HG03103 (cell line): Measurements from ENCODE around the gene PADI3.

Source experiments
- ATAC-seq: cut with Tn5 transposase; IDR thresholded peaks from one replicate; pipeline ENCODE4 v1.9.1; 2021; ENCODE audit warnings: low read depth; ENCODE audit not compliant: unreplicated experiment

Gene PADI3

DNA sequence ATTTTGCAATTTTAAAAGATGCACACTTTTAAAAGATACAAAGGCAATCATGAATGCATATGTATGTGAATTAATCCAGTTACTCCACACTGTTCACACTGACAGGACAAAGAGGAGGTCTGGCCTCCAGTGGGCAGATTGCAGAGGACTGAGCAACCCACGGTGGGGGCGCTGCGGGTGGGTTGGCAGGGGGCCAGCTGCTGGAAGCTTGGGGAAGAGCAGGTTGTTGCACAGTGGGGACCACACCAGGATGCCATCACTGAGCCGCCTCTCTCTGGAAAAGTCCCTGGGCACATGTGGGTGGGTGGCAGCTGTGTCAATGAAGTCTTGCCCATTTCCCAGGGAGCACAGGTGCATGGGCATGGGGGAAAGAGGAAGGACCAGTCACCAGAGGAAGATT, 46.4 kb downstream of the PADI3 start:
- no peak for ATAC-seq

DNA sequence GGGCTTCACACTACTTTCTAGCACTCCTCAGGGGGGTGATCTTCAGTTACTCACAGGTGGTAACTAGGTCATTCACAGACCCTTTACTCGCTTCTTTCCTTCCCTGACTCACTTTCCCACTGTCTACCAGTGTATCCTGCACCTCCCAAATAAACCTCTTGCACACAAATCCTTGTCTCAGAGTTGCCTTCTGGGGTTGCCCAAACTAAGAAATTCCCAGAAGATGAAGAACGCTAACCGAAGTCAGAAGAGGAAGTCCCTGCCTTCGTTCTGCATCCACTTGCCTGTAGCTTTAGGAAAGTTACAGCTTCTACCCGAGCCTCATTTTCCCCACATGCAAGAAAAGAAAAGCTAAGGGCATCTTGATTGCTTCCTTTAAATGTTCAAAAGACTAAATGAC, 47.2 kb downstream of the PADI3 start:
- no peak for ATAC-seq

DNA sequence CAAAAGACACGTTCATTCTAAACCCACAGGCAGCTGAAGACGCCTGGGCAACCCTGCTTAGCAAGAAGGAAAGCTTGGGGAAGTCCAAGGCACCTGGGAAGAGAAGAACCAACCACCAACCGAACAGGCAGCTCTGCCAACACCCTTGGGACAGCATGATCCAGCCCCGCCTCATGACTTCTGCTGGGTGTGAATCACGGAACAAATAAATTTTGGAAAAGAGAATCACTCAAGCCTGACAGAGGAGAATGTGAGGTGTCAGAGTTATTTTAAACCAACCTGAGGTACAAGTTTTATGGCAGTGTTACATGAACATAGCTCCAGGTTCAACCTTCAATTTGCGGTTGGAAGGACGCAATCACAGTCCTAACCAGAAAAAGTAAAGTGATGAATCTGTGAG, 49.1 kb downstream of the PADI3 start:
- ATAC-seq, result no peak

DNA sequence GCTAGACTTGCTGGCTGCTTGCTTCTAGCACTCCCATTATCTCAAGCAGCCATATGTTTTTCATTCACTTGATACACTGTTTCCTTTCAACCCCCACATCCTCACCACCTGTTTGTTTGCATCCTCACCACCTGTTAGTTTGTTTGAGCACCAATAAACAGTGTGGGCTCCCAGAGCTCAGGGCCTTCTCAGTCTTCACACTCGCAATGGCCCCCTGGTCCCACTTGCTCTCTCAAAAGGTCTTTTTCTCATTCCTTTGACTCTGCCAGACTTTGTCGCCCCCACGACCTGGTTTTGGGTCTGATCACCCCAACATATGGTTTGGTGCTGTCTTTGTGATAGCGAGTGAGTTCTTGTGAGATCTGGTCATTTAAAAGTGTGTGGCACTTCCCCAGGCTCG, 52.9 kb downstream of the PADI3 start:
- ATAC-seq, result no peak

DNA sequence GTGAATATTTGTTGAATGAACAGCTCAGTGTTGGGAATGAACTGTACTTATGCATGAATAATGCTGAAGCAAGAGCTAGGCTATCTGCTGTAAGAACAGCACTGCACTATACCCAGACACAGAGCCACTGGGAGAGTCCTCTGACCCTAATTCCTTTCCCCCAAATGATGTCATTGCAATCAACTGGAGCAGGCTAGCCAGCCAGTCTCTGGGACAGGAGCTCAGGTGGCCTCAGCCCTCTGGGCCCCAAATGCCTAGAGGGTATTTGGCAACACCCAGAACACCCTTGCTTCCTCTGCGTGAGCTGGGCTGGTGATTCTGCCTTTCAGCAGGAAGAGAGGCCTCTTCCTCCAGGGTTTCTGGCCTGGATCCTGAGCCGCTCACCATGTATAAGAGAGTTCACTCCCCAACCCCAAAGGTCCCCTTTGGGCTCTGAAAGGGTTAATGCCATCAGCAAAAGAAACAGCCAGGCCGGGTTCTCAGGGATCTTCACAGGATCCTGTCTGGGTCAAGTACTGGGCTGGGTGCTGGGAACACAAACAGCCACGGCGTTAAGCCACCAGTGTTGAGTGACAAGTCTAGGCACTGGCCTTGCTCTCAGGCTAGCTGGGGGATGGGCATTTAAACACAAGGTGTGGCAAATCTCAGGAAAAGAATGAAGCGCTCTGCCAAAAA, 55.4 kb downstream of the PADI3 start:
- no peak for ATAC-seq

DNA sequence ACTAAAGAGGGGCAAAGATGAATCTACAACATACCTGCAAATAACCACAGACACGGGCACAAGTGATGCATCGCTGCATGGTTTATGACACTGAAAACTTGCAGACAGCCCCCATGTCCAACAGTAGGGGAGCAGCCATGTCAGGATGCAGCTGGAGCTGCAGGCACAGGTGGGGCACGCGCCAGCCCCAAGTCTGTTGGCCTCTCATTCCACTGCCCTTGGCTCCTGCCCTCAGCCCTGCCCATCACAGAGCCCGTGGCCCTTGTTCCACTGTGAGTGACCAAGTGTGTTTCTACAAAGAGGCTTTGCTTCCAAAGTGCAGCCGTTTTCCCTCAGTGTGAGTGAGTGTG, 55.9 kb downstream of the PADI3 start:
- no peak for ATAC-seq

DNA sequence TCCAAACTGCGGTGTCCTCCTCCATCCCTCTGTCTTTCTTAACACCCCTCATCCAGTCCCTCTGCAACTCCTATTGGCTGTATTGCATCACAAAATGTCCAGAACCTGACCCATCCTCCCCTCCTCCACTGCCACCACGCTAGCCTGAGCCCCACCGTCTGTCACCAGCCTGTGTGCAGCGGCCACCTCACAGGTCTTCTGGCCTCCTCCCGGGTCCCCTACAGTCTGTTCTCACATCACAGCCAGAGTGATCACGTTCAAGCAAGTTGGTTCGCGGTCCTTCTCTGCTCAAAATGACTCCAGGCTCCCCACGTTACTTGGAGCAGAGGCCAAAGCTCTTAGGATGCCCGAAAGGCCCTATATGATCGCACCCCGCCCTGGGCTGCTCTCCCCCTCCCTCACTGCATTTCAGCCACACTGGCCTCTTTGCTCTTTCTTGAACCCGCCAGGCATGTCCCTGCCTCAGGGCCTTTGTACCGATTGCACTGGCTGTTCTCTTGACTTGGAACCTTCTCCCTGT, 56.7 kb downstream of the PADI3 start:
- ATAC-seq, result no peak

DNA sequence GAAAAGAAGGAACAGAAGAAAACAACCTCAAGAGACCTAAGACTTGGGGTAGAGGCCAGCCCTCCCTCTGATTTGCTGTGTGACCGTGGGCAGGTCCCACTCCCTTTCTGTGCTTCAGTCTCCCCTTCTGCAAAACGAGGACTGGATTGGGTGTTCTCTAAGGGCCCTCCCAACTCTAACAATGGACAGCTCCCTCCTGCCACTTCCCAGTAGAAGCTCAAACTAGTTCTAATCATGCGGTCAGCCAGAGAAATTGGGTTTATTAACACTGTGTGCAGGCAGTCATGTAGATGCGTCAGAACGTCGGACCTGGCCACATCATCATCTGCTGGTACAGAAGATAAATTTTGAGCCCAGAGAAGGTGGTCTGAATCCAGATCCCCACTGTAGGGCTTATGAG, 57.5 kb downstream of the PADI3 start:
- ATAC-seq, result no peak

DNA sequence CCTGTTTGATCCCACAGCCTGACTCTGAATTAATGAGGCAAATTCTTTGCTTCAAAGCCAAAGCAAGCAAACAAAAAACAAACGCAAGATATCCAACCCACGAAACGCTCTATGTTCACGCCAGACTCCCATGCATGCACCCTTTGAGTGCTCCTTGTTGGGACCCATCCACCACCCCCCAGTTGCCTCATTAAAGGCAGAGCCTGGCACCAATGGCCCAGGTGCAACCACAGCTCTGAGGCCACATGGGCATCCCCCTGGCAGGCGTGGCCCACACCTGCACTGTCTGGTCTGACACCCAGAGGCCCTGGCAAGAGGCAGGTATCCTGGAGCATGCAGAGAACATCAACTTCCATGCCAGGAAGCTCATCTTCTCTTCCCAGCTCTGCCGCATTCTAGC, 58.0 kb downstream of the PADI3 start:
- no peak for ATAC-seq

DNA sequence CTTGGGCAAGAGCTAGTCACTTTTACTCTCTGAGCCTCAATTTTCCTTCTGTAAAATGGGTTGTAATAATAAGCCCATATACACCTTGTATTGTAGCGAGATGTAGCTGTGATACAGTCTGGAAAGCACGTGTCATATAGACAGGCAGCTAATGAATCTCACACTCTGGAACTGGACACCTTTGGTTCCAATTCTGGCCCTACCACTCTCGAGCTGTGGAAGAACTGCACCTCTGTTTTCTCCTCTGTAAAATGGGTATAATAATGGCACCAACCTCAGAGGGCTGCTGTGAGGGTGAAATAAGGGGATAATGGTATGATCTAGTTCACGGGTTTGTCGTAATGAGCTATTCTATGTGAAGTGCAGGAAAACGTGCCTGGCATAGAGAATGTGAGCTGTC, 58.4 kb downstream of the PADI3 start:
- no peak for ATAC-seq

DNA sequence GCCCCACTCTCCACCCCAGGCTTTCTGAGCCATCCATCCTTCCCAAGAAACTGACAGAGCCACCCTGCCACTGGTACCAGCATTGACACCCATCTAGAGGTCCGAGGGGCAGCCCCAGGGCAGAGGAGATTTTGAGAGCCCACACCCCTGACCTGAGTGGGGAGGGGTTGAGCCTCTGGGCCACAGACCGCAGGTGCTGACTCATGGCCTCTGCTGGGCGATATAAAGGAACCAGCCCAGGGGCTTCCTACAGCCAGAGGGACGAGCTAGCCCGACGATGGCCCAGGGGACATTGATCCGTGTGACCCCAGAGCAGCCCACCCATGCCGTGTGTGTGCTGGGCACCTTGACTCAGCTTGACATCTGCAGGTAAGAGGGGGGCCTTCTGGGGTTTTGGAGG, 59.0 kb downstream of the PADI3 start, which contains the start of gene PADI4:
PADI4 (plus strand) TSS at position 252 of the 400 bp plus-strand sequence; CDS start at position 278, 26 bp downstream.
- ATAC-seq, result no peak

DNA sequence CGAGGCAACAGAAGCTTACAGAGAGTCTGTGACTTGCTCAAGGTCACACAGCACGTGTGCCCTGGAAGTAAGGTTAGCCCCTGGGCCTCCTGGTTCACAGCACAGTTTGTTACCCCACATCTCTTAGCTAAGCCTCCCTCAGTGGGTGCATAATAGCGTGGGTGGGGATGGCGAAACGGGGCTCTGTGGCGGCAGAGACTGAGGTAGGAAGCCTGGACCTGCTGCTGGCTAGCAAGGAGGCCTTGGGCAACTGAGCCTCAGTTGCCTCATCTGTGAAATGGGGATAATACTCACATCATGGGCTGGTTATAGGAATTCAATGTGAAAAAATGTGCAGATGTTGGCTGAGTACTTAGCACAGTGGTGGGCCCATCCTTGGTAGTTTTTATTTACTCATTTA, 59.7 kb downstream of the PADI3 start:
- no peak for ATAC-seq

DNA sequence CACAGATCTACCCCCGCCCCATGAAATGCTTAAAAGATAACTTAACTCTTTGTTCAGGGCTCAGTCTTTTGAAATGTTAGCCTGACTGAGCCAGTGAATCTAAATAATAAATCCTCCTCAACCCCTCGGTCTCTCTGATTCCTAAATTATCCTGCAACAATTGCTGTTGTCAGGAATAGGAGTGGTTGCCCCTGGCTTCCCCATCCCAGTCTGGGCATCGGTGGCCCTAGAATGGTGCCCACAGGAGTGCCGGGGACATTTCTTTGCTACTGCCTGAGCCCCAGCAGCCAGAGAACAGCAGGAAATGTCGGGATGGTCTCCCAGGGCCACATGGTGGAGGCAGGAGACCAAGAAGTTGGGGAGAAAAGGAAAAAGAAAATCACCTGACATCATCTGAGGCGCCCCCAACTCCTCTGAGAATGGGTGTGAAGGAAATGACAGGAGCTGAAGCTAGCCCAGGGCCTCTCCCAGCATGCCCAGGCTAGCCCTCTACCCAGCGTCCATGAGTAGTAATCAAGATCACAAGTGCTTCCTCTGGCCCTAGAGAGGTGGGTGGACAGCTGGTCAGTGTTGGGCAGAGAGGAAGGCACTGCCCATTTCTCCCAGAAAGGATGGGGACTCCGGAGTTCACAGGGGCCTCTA, 60.6 kb downstream of the PADI3 start:
- ATAC-seq, result no peak

DNA sequence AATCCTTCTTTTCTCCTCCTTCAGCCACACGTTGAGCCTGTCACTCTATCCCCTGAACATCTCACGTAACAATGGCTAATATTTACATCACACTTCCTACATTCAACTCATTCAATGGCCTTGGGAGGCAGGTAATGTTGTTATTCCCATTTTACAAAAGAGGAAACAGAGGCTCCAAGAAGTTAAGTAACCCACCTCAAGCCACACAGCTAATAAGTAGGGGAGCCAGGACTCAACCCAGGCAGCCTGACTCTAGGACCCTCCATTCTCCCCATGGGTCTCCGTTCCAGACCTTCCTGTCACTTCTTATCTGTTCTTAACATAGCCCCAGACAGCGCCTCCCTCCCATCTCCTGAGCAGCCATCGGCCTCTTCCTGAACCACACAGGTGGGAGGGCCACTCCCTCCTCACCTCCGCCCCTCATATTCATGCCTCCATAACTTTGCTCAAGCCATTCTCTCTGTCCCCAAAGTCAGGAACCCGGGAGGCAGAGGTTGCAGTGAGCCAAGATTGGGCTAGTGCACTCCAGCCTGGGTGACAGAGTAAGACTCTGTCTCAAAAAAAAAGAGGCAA, 61.3 kb downstream of the PADI3 start:
- no peak for ATAC-seq

DNA sequence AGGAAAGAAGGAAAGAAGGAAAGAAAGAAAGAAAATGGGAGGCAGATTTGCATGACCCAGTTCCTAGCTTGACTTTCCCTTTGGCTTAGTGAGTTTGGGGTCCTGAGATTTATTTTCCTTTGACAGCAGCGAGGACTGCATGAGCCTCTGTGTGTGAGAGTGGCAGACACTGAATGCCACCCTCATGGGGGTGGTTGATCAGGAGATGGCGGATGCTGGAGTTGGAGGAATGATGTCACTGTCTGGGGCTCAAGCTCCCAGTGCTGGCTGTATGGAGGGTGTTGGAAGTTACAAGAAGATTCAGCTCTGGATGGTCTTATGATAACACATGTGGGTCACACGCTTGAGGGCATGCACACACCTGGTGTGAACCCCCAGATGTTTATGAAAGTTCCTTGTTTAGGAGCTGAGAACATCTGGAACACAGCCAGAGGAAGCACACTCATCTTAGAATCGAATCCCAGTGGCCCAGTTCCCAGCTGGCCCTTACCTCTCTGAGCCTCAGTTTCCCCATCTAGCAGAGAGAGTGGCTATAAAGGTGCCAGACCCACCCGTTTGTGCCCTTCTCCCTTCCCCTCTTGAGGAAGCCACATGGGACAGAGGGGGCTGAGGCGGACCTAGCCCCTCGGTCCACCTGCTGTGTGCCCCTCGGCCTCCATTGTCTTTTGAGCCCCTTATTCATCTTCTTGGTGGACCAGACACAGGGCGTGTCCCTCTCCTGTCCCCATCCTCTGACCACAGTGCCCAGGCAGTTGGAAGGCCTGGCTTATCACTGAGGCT, 64.8 kb downstream of the PADI3 start:
- ATAC-seq, result no peak

DNA sequence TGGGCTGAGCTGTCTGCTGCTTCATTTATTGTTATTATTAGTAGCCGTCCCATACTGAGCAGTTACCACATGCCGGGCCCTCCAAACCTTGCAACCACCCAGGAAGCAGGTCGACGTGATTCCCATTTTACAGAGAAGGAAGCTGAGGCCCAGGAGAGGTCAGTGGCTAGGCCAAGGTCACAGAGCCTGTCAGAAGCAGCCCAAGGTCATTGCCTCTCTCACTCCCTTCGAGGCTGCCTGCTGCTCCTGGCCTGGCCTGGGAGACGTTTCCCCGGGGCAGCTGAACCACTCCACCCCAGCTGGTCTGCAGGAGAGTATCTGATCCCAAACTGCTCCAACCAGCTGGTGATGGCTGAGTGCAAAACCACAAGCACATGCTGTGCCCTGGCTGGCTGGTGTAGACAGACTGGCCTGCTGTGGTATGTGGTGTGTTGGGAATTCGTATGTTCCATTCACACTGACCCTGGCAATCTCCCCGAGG, 65.6 kb downstream of the PADI3 start:
- no peak for ATAC-seq

DNA sequence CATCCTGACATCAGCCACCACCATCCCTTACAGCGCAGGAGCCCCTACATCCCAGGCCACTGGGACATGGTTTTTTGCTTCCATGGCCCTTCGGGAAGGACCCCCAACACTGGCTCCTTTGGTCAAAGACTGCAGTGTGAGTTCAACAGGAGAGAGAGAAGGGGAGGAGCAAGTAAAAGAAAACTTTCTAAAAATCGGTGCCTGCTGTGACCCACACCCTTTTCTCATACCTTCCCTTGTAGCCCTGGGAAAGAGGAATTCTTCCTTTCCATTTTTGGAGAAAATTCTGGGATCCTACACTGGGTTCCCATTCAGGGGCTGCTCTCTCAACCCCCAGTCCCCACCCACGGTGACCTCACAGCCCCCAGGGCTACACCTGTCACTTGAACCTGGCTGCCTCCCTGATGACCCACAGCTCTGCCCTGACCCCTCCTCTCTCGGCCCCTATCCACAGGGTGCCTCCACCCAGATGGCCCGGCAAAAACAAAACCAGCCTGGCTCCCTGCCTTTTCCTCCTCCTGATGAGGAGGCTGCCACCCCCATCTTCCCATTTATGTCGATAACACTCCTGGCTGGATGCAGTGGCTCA, 66.7 kb downstream of the PADI3 start:
- ATAC-seq, result no peak

DNA sequence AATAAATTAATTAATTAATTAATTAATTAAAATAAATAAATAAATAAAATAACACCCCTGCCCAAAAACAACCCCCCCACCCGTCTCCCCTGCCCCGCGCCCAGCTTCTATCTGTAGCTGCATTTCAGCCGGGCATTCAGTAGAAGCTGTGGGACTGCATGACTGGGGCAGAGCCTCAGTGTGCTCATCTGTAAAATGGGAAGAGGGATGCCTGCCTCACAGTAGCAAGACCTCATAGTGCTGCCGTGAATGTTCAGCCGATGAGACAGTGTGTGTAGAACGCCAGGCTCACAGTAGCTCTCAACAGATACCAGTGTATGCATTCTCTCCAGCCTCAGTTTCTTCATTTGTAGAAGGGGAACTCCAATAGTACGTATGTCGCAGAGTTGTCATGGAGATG, 67.8 kb downstream of the PADI3 start:
- no peak for ATAC-seq

DNA sequence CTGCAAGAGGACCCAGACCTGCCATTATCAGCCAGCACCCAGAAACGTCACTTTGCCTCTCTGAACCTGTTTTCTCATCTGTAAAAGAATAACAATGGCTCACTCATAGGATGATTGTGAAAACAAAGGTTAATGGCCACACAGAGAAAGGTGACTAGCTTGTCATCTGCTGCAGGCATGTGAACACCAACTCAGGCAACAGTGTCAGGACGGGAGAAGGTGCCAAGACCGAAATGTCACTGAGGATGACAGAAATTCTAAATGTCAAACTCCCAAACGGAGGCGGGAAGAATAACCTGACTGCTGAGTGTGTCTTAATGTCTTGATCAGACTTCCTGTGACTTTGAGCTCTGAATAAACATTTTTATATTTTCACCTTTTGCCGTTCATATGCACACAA, 69.4 kb downstream of the PADI3 start:
- no peak for ATAC-seq

DNA sequence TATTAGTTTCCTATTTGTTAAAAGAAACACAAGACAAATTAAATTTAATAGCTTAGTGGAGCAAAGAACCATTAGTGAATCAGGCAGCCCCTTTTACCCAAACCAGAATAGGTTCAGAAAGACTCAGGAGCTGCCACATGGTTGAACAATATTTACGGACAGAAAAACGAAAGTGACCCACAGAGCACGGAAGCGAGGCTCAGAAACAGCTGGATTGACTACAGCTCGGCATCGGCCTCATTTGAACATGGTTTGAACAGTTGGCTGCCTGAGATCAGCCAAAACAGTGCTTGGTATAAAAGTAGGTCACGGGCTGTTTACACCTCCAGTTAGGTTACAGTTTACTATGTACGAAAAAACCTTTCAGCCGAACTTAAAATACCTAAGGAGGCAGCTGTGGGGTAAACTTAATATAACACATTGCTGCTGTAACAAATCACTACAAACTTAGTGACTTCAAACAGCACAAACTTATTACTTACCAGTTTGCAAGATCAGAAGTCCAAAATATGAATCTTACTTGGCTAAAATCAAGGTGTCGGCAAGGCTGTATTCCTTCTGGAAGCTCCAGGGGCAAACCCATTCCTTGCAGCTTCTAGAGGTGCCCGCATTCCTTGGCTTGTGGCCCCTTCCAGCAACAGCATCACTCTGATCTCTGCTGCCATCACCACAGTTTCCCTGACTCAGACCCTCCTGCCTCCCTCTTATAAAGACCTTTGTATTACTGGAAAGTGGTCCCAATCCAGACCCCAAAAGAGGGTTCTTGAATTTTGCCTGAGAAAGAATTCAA, 70.9 kb downstream of the PADI3 start:
- no peak for ATAC-seq
